GM19238 (cell line): ENCODE data around the gene UBE2D2.
"Not testable (repeated sequence)": the region's sequence is repeated elsewhere in the genome, so short reads cannot be mapped to it uniquely, and the experiment has no call there.

ENCODE experiments used
- DNase-seq: peaks from one replicate; pipeline ENCODE4 v3.0.0; 2011; ENCODE audit warnings: low spot score; ENCODE audit not compliant: insufficient read length

The UBE2D2 gene

DNA sequence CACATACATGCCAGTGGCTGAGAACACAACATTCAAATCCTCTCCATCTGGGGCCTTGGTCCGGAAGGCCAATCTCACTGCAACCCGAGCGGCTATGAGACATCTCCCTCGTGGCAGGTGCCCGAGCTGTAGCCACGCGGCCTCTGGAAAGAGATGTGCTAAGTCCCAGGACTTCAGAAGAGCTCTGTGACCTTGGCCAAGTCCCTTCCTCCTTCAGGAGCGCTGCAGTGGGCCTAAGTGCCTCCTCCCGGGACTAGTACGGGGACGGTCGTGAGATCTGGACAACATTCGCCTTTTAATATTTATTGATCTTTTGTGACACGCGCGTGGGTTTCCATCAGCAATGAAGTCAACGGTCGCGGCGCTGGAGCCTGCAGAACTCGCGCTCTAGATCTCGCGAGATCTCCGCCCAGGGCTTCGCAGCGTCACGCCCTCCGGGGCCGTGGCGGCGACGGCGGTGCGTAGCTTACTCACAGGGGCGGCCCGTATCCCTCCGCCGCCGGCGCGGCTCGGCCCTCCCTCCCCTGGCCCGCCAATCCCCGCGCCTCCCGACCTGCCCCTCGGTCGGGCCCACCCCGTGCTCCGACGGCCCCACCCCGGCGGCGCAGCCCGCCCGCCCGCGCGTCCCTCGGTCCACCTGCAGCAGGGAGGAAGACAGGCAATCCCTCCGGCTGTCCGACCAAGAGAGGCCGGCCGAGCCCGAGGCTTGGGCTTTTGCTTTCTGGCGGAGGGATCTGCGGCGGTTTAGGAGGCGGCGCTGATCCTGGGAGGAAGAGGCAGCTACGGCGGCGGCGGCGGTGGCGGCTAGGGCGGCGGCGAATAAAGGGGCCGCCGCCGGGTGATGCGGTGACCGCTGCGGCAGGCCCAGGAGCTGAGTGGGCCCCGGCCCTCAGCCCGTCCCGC, at the start of gene UBE2D2:
Gene UBE2D2 (plus strand): TSS at position 588 of the 903 bp plus-strand sequence. CDS start 453 bp downstream, outside the sequence.
- peak; percentile 91 for DNase-seq

DNA sequence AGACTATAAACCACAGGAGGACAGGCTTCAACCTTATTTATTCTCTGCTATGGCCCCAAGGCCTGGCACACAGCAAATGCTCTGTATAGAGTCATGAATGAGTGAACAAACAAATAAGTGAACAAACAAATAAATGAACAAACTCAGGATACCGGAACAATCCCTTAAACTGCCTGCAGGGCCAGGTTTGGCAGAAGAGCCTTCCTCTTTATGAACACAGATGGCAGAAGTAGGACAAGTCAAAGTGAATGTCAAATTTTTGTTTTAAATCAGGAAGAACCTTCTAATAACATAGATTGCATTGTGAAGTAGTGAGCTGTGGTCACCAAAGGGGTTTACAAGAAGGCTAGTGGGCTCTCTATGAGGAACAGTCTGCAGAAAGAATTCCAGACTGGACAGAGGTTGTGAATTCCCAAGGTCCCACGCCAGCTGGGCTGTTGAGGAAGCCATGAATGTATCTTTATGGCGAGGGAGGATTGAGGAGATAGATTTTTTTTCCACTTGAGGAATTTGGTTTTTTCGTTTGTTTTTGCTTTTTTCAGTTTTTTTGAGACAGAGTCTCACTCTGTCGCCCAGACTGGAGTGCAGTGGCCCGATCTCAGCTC, 48.3 kb upstream of the UBE2D2 start:
- no peak for DNase-seq

DNA sequence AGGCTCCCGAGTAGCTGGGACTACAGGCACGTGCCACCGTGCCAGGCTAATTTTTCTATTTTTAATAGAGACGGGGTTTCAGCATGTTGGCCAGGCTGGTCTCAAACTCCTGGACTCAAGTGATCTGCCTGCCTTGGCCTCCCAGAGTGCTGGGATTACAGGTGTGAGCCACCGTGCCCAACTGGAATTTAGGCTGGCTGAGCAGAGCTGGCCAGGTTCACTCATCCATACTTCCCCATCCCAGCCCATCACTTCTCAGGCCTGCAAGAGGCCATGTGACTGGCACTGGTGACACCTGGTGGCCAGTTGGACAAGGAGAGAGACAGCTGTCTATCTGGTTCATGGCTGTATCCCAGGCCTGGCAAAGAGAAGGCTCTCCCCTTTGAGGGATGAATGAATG, 47.7 kb upstream of the UBE2D2 start:
- DNase-seq, result not testable (repeated sequence)

DNA sequence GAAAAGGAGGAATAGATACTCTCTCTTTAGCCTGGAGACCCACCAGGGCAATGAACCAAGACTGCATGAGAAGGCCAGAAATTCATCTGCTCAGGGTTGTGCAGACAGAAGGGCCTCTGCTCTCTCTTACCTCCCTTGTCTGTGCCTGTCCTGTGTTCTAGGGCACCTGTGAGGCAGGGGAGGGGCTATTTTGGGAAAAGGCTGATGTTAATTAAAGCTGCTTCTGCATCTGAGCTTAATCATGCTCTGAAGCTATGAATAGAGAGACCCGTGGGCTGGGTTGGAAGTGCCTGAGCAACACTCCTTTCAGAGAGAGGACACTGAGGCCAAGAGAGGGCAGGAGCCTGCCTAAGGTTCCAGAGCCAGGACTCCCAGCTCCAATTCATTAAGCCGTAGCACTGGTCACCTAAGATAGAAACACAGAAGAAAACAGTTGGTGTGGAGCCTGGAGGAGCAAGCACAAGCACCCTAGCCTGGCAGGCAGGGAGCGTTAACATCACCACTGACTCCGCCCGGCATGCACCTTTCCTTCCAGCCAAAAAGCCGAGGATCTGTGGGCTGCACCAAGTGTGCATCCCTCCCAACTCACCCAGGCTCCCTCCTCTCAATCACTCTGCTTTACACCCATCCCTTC, 47.2 kb upstream of the UBE2D2 start:
- no peak for DNase-seq

DNA sequence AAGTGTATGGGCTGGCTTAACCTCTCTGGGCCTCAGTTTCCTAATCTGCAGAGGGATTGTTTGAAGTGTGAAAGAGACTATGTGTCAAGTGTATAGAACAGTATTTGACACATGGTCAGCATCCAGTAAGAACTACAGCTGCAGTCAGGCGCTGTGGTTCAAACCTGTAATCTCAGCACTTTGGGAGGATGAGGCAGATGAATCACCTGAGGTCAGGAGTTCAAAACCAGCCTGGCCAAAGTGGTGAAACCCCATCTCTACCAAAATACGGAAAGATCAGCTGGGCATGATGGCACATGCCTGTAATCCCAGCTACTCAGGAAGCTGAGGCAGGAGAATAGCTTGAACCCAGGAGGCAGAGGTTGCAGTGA, 46.7 kb upstream of the UBE2D2 start:
- DNase-seq, result no peak

DNA sequence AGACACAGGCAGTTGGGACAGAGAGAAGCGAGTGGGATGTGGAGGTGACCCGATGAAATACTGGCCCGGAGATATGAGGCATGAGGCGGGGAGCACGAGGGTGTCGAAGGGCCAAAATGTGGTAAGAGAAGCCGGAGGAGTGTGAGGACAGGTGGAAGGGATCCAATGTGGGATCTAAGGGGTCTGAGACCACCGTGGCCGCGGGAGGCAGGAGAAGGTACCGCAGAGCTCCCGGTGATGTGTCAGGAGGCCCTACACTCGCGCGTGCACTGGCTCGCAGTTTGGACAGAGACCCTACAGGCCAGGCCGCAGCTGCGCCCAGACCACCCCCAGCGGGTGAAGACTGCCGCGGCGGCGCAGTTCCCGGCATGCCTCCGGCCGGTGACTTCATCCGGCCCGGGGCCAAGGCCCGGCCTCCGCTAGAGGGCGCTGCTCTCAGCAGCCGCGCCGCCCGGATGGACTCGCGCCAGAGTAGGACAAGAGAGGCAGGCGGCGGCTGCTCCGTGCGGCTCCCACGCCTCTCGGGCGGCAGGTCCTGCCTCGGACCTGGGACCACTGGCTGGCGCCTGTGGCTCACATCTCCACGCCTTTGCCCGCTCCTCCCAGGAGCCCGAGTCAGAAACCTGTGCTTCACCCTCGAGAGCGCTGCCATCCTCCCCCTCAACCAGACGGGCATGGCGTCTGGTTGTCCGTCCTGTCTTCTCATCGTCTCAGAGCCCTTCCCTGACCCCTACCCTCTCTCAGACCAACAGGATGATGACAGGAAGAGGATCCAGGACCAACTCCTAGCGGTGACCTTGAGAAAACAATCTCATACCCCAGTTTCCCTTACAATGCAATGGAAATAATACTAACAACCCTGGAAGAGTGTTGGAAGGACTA, 43.2 kb upstream of the UBE2D2 start:
- peak; percentile 89 for DNase-seq

DNA sequence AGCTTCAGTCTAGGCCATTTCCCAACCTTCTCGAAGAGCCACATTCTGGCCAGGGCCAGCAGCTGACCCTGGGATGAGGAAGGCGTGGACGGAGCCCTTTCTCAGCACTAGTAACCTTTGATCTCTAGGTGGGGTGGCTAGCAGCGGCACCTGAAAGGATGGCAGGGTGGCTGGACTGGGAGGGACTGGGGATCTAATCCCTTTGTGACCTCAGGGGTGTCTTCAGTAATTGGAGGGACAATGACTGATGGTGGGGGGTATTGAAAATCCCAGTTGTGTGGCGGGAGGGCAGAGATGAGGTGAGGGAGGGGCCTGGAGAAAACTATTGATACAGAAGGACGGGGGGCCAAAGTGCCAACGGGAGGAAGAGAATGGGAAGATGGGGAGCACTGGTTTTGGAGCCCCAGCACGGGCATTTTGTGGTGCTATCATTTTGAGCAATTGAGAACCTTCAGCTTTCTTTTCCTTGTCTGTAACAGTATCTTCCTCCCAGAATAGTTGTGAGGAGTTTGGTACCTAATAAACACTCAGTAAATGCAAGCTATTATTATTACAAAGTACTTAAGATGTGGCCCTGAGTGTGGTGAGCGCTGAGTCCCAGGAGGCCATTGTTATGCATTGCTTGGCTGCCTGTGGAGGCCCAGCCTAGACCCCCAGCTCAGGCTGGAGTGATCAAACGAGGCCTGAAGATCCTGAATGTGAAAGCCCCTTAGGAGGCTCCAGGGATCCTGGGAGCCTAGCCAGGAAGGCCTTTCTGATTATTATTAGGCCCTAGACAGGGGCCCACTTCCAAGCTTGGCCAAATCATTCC, 37.3 kb upstream of the UBE2D2 start:
- no peak for DNase-seq

DNA sequence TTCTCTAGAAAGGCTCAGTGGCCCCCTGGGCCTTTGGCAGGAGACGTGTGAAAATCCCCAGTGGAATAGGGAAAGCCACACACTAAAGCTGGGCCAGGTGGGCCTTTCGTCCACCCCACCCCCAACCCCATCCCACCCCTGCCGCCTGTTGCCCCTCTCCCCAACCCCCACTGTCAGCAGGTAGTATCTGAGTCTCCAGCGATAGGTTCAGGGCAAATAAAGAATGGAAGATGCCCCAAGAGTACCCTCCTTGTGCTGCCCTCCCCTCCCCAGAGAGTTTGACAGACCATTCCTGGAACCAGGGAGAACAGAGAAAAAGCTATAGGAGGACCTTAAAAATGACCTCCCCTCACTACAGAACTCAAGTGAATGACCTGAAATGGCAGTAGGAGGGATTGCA, 36.7 kb upstream of the UBE2D2 start:
- no peak for DNase-seq

DNA sequence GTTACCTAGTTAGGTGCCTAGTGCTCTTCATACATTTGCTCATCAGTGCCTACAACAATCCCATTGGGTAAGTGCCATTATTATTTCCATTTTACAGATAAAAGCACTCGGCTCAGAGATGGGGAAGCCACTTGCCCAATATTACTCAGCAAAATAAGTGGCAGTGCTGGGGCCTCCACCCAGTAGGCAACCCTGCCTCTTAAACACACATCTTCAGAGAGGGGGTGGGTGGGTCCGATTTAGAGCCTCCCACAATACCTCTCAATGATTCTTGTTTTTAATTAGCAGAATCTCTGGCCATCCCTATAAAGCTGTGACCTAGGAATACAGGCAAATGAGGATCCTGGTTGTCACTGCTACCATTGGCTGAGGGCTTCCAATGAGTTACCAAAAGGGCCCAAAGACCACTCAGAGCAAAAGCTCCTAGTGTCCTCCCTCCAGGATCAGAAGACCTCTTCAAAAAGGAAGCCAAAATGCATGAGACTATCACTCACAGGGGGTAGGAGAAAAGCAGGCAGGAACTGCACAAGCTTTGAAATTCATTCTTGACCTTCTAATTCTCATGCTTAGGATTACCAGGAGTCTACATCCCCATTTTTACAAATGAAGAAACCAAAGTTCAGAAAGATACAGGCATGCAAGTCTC, 36.1 kb upstream of the UBE2D2 start:
- no peak for DNase-seq

DNA sequence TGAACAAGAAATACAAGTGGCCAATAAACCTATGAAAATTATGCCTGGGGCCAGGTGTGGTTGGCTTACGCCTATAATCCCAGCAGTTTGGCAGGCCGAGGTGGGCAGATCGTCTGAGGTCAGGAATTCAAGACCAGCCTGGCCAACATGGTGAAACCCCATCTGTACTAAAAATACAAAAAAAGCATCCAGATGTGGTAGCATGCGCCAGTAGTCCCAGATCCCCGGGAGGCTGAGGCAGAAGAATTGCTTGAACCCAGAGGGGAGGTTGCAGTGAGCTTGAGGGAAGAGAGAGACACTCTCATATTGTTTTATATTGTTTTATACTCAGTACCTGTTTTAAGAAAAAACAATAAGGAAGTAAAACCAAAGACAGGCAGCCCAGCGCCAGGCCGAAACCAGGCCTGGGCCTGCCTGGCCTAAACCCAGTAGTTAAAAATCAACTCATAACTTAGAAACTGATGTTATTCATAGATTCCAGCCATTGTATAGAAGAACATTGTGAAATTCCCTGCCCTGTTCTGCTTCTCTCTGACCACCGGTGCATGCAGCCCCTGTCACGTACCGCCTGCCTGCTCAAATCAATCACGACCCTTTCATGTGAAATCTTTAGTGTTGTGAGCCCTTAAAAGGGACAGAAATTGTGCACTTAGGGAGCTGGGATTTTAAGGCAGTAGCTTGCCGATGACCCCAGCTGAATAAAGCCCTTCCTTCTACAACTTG, 35.4 kb upstream of the UBE2D2 start:
- not testable (repeated sequence) for DNase-seq

DNA sequence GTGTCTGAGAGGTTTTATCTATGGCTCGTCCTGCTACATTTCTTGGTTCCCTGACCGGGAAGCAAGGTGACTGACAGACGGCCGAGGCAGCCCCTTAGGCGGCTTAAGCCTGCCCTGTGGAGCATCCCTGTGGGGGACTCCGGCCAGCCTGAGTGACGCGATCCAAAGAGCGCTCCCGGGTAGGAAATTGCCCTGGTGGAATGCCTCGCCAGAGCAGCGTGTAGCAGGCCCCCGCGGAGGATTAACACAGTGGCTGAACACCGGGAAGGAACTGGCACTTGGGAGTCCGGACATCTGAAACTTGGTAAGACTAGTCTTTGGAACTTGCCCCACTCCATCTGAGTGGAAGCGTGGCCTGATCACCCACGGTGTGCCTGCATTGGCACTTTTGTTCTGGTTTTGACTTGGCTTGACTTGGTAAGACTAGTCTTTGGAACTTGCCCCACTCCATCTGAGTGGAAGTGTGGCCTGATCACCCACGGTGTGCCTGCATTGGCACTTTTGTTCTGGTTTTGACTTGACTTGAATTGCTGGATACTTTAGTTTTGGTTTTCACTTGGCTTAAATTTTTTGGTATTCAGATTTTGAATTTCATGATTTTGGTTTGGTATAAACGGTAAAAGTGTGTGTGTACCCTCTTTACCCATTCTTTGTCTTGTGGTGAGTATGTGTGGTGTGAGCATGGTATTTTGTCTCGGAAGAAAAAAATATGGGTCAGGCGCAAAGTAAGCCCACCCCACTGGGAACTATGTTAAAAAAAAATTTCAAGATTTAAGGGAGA, 34.6 kb upstream of the UBE2D2 start:
- not testable (repeated sequence) for DNase-seq

DNA sequence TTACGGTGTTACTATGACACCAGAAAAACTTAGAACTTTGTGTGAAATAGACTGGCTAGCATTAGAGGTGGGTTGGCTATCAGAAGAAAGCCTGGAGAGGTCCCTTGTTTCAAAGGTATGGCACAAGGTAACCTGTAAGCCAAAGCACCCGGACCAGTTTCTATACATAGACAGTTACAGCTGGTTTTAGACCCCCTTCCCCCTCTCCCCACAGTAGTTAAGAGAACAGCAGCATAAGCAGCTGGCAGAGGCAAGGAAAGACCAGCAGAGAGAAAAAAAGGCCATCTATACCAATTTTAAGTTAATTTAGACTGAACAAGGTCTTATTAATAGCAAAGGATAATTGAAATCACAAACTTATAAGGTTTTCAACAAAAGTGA, 34.1 kb upstream of the UBE2D2 start:
- DNase-seq, result not testable (repeated sequence)

DNA sequence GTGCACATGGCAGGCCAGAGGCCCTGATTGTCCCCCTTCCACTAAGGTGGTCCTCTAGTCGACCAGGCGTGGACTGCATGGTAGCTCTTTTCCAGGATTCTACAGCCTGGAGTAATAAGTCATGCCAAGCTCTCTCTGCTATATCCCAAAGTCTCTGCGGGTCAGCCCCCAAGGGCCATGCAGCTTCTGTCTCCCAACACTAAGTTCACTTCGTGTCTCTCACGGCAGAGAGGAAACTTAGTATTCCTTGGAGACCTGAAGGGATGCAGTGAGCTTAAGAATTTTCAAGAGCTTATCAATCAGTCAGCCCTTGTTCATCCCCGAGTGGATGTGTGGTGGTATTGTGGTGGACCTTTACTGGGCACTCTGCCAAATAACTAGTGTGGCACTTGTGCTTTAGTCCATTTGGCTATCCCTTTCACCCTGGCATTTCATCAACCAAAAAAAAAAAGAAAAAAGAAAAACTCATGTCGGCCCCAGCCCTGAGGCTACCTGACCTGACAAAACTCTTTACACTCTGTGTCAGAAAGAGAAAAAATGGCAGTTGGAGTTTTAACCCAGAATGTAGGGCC, 33.2 kb upstream of the UBE2D2 start:
- not testable (repeated sequence) for DNase-seq

DNA sequence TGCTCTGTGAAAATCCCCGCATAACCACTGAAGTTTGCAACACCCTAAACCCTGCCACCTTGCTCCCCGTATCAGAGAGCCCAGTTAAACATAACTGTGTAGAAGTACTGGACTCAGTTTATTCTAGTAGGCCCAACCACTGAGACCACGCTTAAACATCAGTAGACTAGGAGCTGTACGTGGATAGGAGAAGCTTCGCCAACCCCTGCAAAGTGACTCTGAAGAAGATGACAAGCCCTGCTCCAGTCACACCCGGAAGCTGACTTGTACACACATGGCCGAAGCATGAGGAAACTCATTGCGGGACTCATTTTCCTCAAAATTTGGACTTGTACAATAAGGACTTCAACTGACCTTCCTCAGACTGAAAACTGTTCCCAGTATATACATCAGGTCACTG, 32.4 kb upstream of the UBE2D2 start:
- not testable (repeated sequence) for DNase-seq

DNA sequence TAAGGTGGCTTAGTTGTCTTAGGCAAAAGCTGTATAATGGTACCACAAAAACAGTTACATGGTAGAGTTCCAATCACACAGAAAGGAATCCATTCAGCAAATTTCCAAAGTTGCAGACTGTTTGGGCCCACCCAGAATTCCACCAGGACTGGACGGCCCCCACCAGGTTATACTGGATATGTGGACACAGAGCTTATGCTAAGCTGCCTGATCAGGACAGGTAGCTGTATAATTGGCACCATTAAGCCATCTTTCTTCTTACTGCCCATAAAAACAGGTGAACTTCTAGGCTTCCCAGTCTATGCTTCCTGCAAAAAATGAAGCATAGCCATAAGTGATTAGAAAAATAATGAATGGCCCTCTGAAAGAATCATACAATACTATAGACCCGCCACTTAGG, 31.1 kb upstream of the UBE2D2 start:
- DNase-seq, result not testable (repeated sequence)

DNA sequence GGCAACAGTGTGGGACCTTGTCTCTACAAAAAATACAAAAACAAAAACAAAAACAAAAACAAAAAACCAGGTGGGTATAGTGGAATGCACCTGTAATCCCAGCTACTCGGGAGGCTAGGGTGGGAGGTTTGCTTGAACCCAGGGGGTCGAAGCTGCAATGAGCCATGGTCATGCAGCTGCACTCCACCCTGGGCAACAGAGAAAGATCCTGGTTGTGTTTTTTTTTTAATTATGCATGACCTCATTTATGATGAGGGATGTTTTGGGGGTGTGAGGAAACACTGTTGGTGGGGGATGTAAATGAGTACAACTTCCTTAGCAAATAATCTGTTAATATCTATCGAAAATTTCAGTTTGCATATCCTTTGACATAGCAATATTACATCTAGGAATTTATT, 29.4 kb upstream of the UBE2D2 start:
- DNase-seq, result no peak

DNA sequence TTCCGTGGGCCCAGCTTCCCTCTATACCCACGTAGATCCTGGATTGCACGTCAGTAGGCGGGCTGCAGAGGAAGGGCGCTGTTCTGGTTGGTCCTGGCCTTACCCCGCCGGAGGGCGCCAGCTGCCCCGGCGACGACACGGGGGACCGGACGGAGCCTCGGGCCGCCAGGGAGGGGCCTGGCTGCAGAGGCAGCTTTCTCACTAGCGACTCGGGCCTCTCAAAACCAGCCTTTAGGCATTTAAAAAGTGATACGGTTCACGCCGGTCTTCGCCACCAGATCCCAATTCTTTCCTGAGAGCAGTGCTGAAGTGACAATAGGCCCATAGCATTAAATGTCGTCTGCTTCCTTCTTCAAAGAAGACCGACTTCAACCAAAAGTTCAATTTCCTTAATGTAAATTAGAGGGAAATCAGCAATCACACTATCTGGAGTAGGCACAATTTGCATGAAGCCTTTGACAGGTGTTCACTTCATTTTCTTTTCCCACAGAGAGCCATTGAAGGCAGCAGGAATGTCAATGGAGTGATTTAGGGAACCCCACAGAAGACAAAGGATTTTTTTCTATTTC, 17.6 kb upstream of the UBE2D2 start:
- peak; percentile 69 for DNase-seq

DNA sequence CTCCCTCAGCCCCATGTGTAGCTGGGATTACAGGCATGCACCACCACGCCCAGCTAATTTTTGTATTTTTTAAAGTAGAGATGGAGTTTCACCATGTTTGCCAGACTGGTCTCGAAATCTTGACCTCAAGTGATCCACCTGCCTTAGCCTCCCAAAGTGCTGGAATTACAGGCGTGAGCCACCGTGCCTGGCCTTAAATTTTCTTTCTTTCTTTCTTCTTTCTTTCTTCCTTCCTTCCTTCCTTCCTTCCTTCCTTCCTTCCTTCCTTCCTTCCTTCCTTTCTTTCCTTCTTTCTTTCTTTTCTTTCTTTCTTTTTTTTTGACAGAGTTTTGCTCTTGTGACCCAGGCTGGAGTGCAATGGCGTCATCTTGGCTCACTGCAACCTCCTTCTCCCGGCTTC, 14.5 kb upstream of the UBE2D2 start:
- DNase-seq, result not testable (repeated sequence)
